ENCODE results near the gene CD244. TPM values are rescaled to one million over a fixed set of nuclear protein-coding genes. Genes with fewer than 3 reads are reported as not detected.

The CD244 gene
- polyA plus RNA-seq, 1 donor from 2014 or later: 1.6 TPM

- no peaks in the 10 kb centered on the region for H3K36me3 Mint-ChIP-seq
- no peak overlapping the region for H3K4me3 Mint-ChIP-seq
- H3K27ac Mint-ChIP-seq: peak overlapping the region in 1 of 3 donors; percentile 46
- H3K9me3 Mint-ChIP-seq: peaks cover 0 to 2% (median 0%) of the 10 kb centered on the region in 3 donors
- peaks cover 3 to 27% (median 11%) of the 10 kb centered on the region in 3 donors for H3K4me1 Mint-ChIP-seq
- H3K27me3 Mint-ChIP-seq: peaks cover 5% of the 10 kb centered on the region
Measured at GRCh38 chr1:160864173-160864572, 1.5 kb upstream of the CD244 start.

- Mint-ChIP-seq H3K4me3 (no peak overlapping the region), H3K27me3 (peaks cover 5% of the 10 kb centered on the region), H3K4me1 (peaks cover 3 to 27% (median 11%) of the 10 kb centered on the region in 3 donors)
Measured at GRCh38 chr1:160863774-160864131, 1.1 kb upstream of the CD244 start.

GRCh38 chr1:160863061-160863773 lies 530 bp upstream of the CD244 start:
- Mint-ChIP-seq H3K4me1 (peaks cover 3 to 26% (median 11%) of the 10 kb centered on the region in 3 donors), H3K9me3 (peaks cover 0 to 2% (median 0%) of the 10 kb centered on the region in 3 donors), H3K27ac (peak overlapping the region in 2 of 3 donors; percentile 46 to 68), H3K27me3 (peaks cover 5% of the 10 kb centered on the region), H3K36me3 (peaks cover 1% of the 10 kb centered on the region), H3K4me3 (peak overlapping the region in 1 of 4 donors; percentile 25)

More at GRCh38 chr1:160863774-160864131, 1.1 kb upstream of the CD244 start:
- peaks cover under 1% of the 10 kb centered on the region for H3K36me3 Mint-ChIP-seq
- H3K27ac Mint-ChIP-seq: peak overlapping the region in 1 of 3 donors; percentile 46
- peaks cover 0 to 2% (median 0%) of the 10 kb centered on the region in 3 donors for H3K9me3 Mint-ChIP-seq

- Mint-ChIP-seq H3K9me3 (peaks cover 0 to 2% (median 0%) of the 10 kb centered on the region in 3 donors), H3K27ac (no peak overlapping the region), H3K4me1 (peaks cover 0 to 15% (median 5%) of the 10 kb centered on the region in 3 donors), H3K4me3 (no peak overlapping the region), H3K27me3 (peaks cover 3% of the 10 kb centered on the region), H3K36me3 (peaks cover 1% of the 10 kb centered on the region)
Measured at GRCh38 chr1:160860840-160861505, 1.7 kb downstream of the CD244 start.

GRCh38 chr1:160859166-160859565 lies 3.5 kb downstream of the CD244 start:
- Mint-ChIP-seq H3K4me3 (peak overlapping the region in 1 of 4 donors; percentile 75), H3K4me1 (peaks cover 0 to 12% (median 5%) of the 10 kb centered on the region in 3 donors), H3K36me3 (peaks cover 1% of the 10 kb centered on the region), H3K9me3 (peaks cover 0 to 2% (median 0%) of the 10 kb centered on the region in 3 donors), H3K27me3 (peaks cover 3% of the 10 kb centered on the region), H3K27ac (peak overlapping the region in 1 of 3 donors; percentile 11)

GRCh38 chr1:160858507-160858906 lies 4.2 kb downstream of the CD244 start:
- peaks cover 0 to 5% (median 1%) of the 10 kb centered on the region in 3 donors for H3K4me1 Mint-ChIP-seq
- H3K27ac Mint-ChIP-seq: peak overlapping the region in 1 of 3 donors; percentile 11
- peaks cover 3% of the 10 kb centered on the region for H3K27me3 Mint-ChIP-seq
- H3K36me3 Mint-ChIP-seq: peaks cover 1% of the 10 kb centered on the region
- H3K4me3 Mint-ChIP-seq: no peak overlapping the region
- H3K9me3 Mint-ChIP-seq: peaks cover 0 to under 1% (median 0%) of the 10 kb centered on the region in 3 donors

- Mint-ChIP-seq H3K4me3 (no peak overlapping the region), H3K27me3 (peaks cover 3% of the 10 kb centered on the region), H3K9me3 (no peaks in the 10 kb centered on the region), H3K4me1 (peaks cover 0 to 4% (median 1%) of the 10 kb centered on the region in 3 donors), H3K36me3 (peaks cover 1% of the 10 kb centered on the region), H3K27ac (no peak overlapping the region)
Measured at GRCh38 chr1:160858097-160858496, 4.6 kb downstream of the CD244 start.

- Mint-ChIP-seq H3K4me1 (peaks cover 0 to 3% (median 0%) of the 10 kb centered on the region in 3 donors), H3K27me3 (peaks cover 1% of the 10 kb centered on the region), H3K4me3 (no peak overlapping the region), H3K36me3 (peaks cover 1% of the 10 kb centered on the region), H3K27ac (no peak overlapping the region), H3K9me3 (peaks cover 0 to 2% (median 0%) of the 10 kb centered on the region in 3 donors)
Measured at GRCh38 chr1:160855181-160855981, 7.3 kb downstream of the CD244 start.

- H3K27ac Mint-ChIP-seq: no peak overlapping the region
- H3K4me1 Mint-ChIP-seq: no peaks in the 10 kb centered on the region
- peaks cover 4% of the 10 kb centered on the region for H3K36me3 Mint-ChIP-seq
- H3K27me3 Mint-ChIP-seq: peaks cover 7% of the 10 kb centered on the region
- H3K9me3 Mint-ChIP-seq: peaks cover 0 to 2% (median 0%) of the 10 kb centered on the region in 3 donors
- no peak overlapping the region for H3K4me3 Mint-ChIP-seq
Measured at GRCh38 chr1:160853754-160854153, 8.9 kb downstream of the CD244 start.

GRCh38 chr1:160853014-160853413 lies 9.7 kb downstream of the CD244 start:
- Mint-ChIP-seq H3K27me3 (peaks cover 8% of the 10 kb centered on the region), H3K4me1 (no peaks in the 10 kb centered on the region), H3K9me3 (peaks cover 0 to 2% (median 0%) of the 10 kb centered on the region in 3 donors), H3K4me3 (no peak overlapping the region), H3K36me3 (peaks cover 3% of the 10 kb centered on the region), H3K27ac (no peak overlapping the region)

- Mint-ChIP-seq H3K36me3 (peaks cover 3% of the 10 kb centered on the region), H3K27me3 (peaks cover 14% of the 10 kb centered on the region), H3K9me3 (peaks cover 0 to 2% (median 0%) of the 10 kb centered on the region in 3 donors), H3K4me3 (no peak overlapping the region), H3K27ac (no peak overlapping the region), H3K4me1 (no peaks in the 10 kb centered on the region)
Measured at GRCh38 chr1:160850993-160851392, 11.7 kb downstream of the CD244 start.

GRCh38 chr1:160850541-160850940 lies 12.1 kb downstream of the CD244 start:
- H3K4me3 Mint-ChIP-seq: no peak overlapping the region

GRCh38 chr1:160846281-160846680 lies 16.4 kb downstream of the CD244 start:
- H3K36me3 Mint-ChIP-seq: peaks cover 3% of the 10 kb centered on the region
- peaks cover 24% of the 10 kb centered on the region for H3K27me3 Mint-ChIP-seq
- H3K9me3 Mint-ChIP-seq: peaks cover 0 to 3% (median 0%) of the 10 kb centered on the region in 3 donors
- H3K4me1 Mint-ChIP-seq: peaks cover 0 to 4% (median 0%) of the 10 kb centered on the region in 3 donors
- H3K4me3 Mint-ChIP-seq: no peak overlapping the region
- H3K27ac Mint-ChIP-seq: no peak overlapping the region

More at GRCh38 chr1:160850541-160850940, 12.1 kb downstream of the CD244 start:
- Mint-ChIP-seq H3K27ac (no peak overlapping the region), H3K36me3 (peaks cover 3% of the 10 kb centered on the region), H3K27me3 (peaks cover 17% of the 10 kb centered on the region), H3K9me3 (peaks cover 0 to 2% (median 0%) of the 10 kb centered on the region in 3 donors), H3K4me1 (no peaks in the 10 kb centered on the region)

- Mint-ChIP-seq H3K27me3 (peaks cover 22% of the 10 kb centered on the region), H3K27ac (no peak overlapping the region), H3K4me1 (peaks cover 0 to 4% (median 3%) of the 10 kb centered on the region in 3 donors), H3K9me3 (peaks cover 0 to 3% (median 0%) of the 10 kb centered on the region in 3 donors), H3K4me3 (no peak overlapping the region), H3K36me3 (peaks cover 3% of the 10 kb centered on the region)
Measured at GRCh38 chr1:160844447-160845232, 18.0 kb downstream of the CD244 start.
